ENCODE results near the gene MLLT3. TPM values are rescaled to one million over a fixed set of nuclear protein-coding genes. Genes with fewer than 3 reads are reported as not detected.

Gene MLLT3
- total and polyA plus RNA-seq, 2 donors (not counting 1 experiment from before 2014, with no cell fraction given), result 37.3 to 43.8 TPM

GRCh38 chr9:20378851-20379250 is 243.4 kb downstream of the MLLT3 start:
- Histone ChIP-seq H3K4me1 (ENCODE audit: control insufficient read depth, extremely low read depth, insufficient read depth, low read length) (peaks cover 3% of the 10 kb centered on the region), H3K27ac (ENCODE audit: insufficient read depth, low read length) (no peak overlapping the region), H3K9ac (ENCODE audit: insufficient read depth, low read length) (no peak overlapping the region), H4K20me1 (ENCODE audit: control insufficient read depth, extremely low read depth, insufficient read depth, low read length) (peaks cover 2% of the 10 kb centered on the region), H3K36me3 (ENCODE audit: control insufficient read depth, insufficient read depth, low read length) (no peaks in the 10 kb centered on the region), H3K4me3 (replicated peaks in 1 of 4; ENCODE audit: control extremely low read depth in 1 of 4, insufficient read depth in 1 of 4, low read depth in 3 of 4, low read length in 4 of 4) (no peak overlapping the region), H3K9me3 (ENCODE audit: control insufficient read depth, insufficient read depth, low read depth, low read length) (no peaks in the 10 kb centered on the region), H3K79me2 (ENCODE audit: control insufficient read depth, insufficient read depth, low read length) (no peaks in the 10 kb centered on the region), H2AFZ (ENCODE audit: low read length) (no peak overlapping the region), H3K4me2 (ENCODE audit: extremely low read depth, insufficient read depth, low read length) (no peak overlapping the region), H3K27me3 (ENCODE audit: control insufficient read depth, insufficient read depth, low read length) (no peaks in the 10 kb centered on the region)
- TF ChIP-seq, protein P1, sequence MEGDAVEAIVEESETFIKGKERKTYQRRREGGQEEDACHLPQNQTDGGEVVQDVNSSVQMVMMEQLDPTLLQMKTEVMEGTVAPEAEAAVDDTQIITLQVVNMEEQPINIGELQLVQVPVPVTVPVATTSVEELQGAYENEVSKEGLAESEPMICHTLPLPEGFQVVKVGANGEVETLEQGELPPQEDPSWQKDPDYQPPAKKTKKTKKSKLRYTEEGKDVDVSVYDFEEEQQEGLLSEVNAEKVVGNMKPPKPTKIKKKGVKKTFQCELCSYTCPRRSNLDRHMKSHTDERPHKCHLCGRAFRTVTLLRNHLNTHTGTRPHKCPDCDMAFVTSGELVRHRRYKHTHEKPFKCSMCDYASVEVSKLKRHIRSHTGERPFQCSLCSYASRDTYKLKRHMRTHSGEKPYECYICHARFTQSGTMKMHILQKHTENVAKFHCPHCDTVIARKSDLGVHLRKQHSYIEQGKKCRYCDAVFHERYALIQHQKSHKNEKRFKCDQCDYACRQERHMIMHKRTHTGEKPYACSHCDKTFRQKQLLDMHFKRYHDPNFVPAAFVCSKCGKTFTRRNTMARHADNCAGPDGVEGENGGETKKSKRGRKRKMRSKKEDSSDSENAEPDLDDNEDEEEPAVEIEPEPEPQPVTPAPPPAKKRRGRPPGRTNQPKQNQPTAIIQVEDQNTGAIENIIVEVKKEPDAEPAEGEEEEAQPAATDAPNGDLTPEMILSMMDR (conservative IDR thresholded peaks at IDR 0.05 in 1 of 2, IDR thresholded peaks at IDR 0.05 in 1 of 2; ENCODE audit: low read depth in 1 of 2, low read length in 2 of 2), result no peak
- no peak for TF ChIP-seq EZH2 (IDR thresholded peaks at IDR 0.05; ENCODE audit: low read length, missing control alignments)
- no peak for DNase-seq (ENCODE audit: low read depth in 2 of 2)

DNA sequence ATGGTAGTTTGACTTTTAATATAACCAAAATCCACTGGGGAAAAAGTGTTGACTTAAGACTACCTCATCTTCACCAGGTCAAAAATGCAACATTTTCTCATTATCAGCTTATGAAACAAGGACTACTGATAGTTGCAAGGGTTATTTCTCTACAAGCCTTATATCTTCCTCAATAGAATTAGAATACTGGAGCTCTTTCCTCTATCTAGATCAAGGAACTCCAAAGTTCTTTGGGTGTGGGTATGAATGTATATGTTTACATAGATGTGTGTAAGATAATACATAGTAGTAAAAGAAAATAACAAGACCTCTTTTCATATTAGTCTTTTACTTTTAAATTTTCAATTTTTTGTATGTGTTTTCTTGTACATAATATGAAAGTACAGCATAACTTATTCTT is 244.5 kb downstream of the MLLT3 start:
- no peaks in the 10 kb centered on the region for H3K79me2 ChIP-seq (ENCODE audit: control insufficient read depth, insufficient read depth, low read length)
- H3K4me2 ChIP-seq (ENCODE audit: extremely low read depth, insufficient read depth, low read length), result no peak overlapping the region
- no peaks in the 10 kb centered on the region for H3K9me3 ChIP-seq (ENCODE audit: control insufficient read depth, insufficient read depth, low read depth, low read length)
- H3K27me3 ChIP-seq (ENCODE audit: control insufficient read depth, insufficient read depth, low read length), result no peaks in the 10 kb centered on the region
- no peak overlapping the region for H3K9ac ChIP-seq (ENCODE audit: insufficient read depth, low read length)
- no peak overlapping the region for H3K27ac ChIP-seq (ENCODE audit: insufficient read depth, low read length)
- peaks cover 2% of the 10 kb centered on the region for H3K4me1 ChIP-seq (ENCODE audit: control insufficient read depth, extremely low read depth, insufficient read depth, low read length)
- no peaks in the 10 kb centered on the region for H3K36me3 ChIP-seq (ENCODE audit: control insufficient read depth, insufficient read depth, low read length)
- TF ChIP-seq EZH2 (IDR thresholded peaks at IDR 0.05; ENCODE audit: low read length, missing control alignments), result no peak
- TF ChIP-seq, protein P1 (conservative IDR thresholded peaks at IDR 0.05 in 1 of 2, IDR thresholded peaks at IDR 0.05 in 1 of 2; ENCODE audit: low read depth in 1 of 2, low read length in 2 of 2), result no peak
- H3K4me3 ChIP-seq (replicated peaks in 1 of 4; ENCODE audit: control extremely low read depth in 1 of 4, insufficient read depth in 1 of 4, low read depth in 3 of 4, low read length in 4 of 4), result no peak overlapping the region
- peaks cover under 1% of the 10 kb centered on the region for H4K20me1 ChIP-seq (ENCODE audit: control insufficient read depth, extremely low read depth, insufficient read depth, low read length)
- no peak for DNase-seq (ENCODE audit: low read depth in 2 of 2)
- H2AFZ ChIP-seq (ENCODE audit: low read length), result no peak overlapping the region

- Histone ChIP-seq H3K9ac (ENCODE audit: insufficient read depth, low read length) (no peak overlapping the region), H3K4me3 (replicated peaks in 1 of 4; ENCODE audit: control extremely low read depth in 1 of 4, insufficient read depth in 1 of 4, low read depth in 3 of 4, low read length in 4 of 4) (no peak overlapping the region), H3K79me2 (ENCODE audit: control insufficient read depth, insufficient read depth, low read length) (no peaks in the 10 kb centered on the region), H3K36me3 (ENCODE audit: control insufficient read depth, insufficient read depth, low read length) (no peaks in the 10 kb centered on the region), H3K27me3 (ENCODE audit: control insufficient read depth, insufficient read depth, low read length) (no peaks in the 10 kb centered on the region), H3K9me3 (ENCODE audit: control insufficient read depth, insufficient read depth, low read depth, low read length) (no peaks in the 10 kb centered on the region), H3K4me1 (ENCODE audit: control insufficient read depth, extremely low read depth, insufficient read depth, low read length) (no peaks in the 10 kb centered on the region), H4K20me1 (ENCODE audit: control insufficient read depth, extremely low read depth, insufficient read depth, low read length) (no peaks in the 10 kb centered on the region), H3K27ac (ENCODE audit: insufficient read depth, low read length) (no peak overlapping the region), H2AFZ (ENCODE audit: low read length) (no peak overlapping the region), H3K4me2 (ENCODE audit: extremely low read depth, insufficient read depth, low read length) (no peak overlapping the region)
- TF ChIP-seq, protein P1 (conservative IDR thresholded peaks at IDR 0.05 in 1 of 2, IDR thresholded peaks at IDR 0.05 in 1 of 2; ENCODE audit: low read depth in 1 of 2, low read length in 2 of 2), result no peak
- TF ChIP-seq EZH2 (IDR thresholded peaks at IDR 0.05; ENCODE audit: low read length, missing control alignments), result no peak
- DNase-seq (ENCODE audit: low read depth in 2 of 2), result peak in 1 of 2 donors; percentile 26
These were observed 245.4 kb downstream of the MLLT3 start for GRCh38 chr9:20376731-20377375.
